SK-N-MC (cell line): ENCODE data around the gene LINGO1.

ENCODE experiments used
- EZH2 ChIP-seq: fragments of 200-600 bp; sonication (generic); IDR thresholded peaks from one replicate; pipeline ENCODE4 v1.6.1; 2017; ENCODE audit warnings: antibody characterized with exemption
- FOXP2 ChIP-seq: optimal IDR thresholded peaks from 2 replicates; pipeline ENCODE3; 2011; ENCODE audit warnings: mild to moderate bottlenecking, moderate library complexity; ENCODE audit not compliant: insufficient read depth; ENCODE audit errors: extremely low read length, control extremely low read depth
- POLR2AphosphoS5 ChIP-seq: IDR thresholded peaks from 2 replicates; pipeline ENCODE4 v1.6.1; 2012; ENCODE audit warnings: mild to moderate bottlenecking, low read depth, low read length, borderline replicate concordance

- TF ChIP-seq EZH2 (no peak), POLR2AphosphoS5 (no peak), FOXP2 (no peak)
These were observed 25.6 kb upstream of the LINGO1 start for GRCh38 chr15:77658304-77658703.
